NOMO-1 (cell line): ENCODE results near the gene METTL1.

Experiments used
- DNase-seq, 2 experiments: peaks; one replicate each; lab custom pipeline; 2025; ENCODE audit not compliant: unreplicated experiment in 2 of 2; lab: John Stamatoyannopoulos, UW

METTL1 gene

DNA sequence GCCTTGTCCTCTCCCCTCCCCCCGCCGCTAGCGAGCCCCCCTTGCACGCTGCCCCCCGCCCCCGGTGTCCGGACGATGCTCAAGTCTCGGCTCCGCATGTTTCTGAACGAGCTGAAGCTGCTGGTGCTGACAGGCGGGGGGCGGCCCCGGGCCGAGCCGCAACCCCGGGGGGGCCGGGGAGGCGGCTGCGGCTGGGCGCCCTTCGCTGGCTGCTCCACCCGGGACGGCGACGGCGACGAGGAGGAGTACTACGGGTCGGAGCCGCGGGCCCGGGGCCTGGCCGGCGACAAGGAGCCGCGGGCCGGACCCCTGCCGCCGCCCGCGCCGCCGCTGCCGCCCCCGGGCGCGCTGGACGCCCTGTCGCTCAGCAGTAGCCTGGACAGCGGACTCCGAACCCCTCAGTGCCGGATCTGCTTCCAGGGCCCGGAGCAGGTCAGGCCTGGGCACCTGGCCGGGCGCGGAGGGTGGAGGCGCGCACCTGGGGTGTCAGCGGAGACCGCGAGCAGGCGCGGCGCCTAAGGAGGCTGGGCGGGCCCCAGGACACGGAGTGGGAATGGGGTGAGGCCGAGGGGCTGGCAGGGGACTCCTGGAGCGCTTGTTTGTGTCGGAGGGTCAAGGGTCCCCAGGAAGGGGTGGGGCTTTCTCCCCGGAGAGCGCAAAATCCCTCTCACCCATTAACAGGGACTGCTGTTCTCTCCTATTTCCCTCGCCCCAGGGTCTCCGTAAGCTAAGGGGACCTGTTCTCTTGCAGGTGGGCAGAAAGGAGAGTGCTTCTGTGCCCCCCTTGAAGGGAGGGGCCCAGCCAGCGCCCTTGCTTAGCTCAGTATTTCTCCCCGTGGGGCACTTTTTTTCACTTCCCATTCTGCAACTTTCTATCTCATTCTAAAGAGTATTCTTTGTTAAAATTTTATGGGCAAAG lies 16.2 kb downstream of the METTL1 start:
- peak in 1 of 2 experiments; percentile 58 for DNase-seq

DNA sequence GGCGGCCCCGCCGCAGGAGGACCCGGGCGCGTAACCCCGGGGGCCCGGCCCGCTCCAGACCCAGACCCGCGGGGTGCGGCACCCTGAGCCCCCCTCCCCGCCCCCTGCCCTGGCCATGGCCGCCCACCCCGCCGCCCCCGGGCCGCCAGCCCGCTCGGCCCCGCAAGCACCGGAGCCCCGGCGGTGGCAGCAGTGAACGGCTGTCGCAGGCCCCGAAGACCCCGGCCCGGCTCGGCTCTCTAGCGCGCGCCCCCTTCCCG lies 16.8 kb downstream of the METTL1 start:
- no peak for DNase-seq

DNA sequence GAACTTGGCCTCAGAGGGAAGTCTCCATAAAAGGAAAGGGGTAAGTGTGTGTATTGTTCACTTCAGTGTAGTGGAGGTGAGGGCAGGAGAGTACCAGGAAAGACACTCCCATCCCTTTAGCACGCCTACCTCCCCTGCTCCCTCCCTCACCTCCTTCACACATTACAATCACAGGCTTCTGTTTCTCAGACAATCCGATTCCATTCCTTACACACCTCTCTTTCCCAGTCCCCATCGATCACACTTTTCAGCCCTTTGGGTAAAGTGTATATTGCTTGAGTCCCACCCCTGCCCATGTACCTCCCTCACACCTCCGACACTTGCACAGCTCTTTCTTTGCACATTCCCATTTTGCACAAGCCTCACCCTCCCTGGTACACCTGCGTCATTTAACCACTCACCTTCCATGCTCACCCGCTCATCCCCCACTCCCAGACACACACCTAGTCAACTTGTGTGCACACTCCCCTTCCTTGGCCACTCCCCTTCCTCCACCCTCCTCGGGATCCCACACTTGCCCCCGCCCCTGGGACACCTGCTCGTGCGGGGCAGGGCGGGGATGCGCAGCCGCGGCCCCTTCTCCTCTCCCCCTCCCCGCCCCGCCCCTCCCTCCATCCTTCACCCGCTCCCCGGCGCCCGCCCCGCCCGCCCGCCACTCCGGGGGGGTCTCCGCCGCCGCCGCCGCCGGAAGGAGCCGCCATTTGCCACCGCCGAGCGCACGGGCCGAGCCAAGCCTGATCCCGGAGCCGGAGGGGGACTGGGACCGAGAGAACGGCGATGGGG lies 17.3 kb downstream of the METTL1 start, which contains the start of gene MARCHF9:
Gene MARCHF9 (plus strand): TSS at position 693 of the 783 bp plus-strand sequence. CDS start 426 bp downstream, outside the sequence.
- DNase-seq: peak; percentile 36 to 57

DNA sequence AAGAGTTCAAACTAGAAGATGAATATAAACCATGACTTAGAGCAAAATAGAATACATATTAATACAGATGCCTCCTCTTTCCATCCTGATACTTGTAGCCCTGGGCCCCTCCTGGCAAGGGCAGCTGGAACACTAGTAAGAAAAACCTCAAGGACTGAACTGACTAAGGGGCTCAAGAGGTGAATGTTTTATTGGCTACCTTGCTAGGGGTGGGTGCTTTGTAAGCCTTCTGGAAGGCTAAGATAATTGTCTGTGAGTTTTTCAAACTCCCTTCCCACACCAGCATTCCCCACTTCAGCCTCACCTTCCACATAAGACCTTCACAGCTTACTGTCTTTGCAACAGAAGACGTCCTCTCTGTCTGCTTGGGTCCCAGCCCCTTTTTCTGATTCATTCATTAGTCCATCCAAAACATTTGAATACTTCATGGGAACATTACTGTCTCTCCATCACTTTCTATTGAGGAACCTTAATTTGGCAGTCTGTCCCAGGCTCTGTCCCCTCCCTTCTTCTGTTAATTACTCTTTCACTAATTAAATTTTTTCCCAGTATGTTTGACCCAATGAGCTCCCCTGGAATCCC lies 18.1 kb downstream of the METTL1 start:
- DNase-seq: no peak

DNA sequence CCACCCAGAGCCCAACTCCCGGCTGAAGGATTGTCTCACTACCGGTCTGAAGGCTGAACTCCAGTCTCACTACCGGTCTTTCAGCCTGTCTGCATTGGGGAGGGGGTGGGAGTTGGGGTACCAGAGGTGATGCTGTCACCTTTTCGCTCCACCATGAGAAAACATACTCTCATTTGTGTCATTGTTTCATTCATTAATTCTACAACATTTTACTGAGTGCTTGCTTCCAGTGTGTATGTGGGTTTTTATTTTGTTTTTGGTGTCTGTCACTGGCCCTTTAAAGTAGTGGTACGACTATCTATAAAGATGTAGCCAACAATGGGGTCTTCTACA lies 19.3 kb downstream of the METTL1 start:
- DNase-seq: no peak

DNA sequence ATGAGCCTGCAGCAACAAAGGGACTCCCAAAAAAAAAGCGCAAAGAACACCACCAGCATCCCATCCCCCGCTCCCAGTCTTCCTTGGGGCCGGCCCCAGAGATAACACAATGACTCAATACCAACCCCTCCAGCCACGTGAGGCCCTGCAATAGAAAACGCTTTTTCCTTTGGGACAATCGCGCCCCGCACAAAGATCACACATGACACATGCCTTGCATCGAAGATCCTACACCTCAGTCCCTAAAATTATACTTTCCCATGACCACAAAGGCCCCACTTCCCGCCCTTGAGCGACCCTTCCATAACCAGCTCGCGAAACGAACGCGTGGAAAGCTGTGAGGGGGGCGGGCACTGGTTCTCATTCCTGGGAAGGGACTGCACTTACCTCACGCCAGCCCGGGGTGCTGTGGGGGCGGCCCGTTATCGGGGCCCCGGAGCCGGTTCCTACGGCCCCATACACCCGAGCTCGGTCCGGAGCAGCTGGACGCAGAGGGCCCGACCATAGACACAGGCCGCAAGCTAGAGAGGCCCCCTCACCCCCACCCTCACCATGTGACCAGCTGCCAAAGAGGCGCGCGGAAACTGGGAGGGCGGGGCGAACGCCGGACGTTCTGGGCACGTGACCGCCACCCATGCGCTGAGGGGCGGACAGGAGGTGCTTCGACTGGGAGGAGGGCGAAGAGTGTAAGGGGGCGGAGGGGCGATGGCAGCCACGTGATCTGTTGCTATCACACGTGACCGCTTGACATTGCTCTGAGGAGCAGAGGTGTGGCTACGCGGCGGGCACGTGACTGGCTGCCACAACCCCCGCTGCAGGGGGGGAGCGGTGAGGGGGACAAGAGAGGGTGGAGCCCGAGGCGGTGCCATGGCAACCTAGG lies 19.9 kb downstream of the METTL1 start, which contains the start of gene CDK4:
Gene CDK4 (minus strand): TSS at position 523 of the 880 bp plus-strand sequence. CDS start 593 bp downstream, outside the sequence.
- peak; percentile 99 for DNase-seq

DNA sequence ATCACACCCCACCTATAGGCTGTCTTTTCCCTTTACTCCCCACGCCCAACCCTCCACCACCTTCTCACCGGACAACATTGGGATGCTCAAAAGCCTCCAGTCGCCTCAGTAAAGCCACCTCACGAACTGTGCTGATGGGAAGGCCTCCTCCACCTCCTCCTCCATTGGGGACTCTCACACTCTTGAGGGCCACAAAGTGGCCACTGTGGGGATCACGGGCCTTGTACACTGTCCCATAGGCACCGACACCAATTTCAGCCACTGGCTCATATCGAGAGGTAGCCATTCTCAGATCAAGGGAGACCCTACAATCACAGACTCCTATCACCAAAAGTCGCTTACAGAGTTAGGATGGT lies 20.5 kb downstream of the METTL1 start:
- no peak for DNase-seq

DNA sequence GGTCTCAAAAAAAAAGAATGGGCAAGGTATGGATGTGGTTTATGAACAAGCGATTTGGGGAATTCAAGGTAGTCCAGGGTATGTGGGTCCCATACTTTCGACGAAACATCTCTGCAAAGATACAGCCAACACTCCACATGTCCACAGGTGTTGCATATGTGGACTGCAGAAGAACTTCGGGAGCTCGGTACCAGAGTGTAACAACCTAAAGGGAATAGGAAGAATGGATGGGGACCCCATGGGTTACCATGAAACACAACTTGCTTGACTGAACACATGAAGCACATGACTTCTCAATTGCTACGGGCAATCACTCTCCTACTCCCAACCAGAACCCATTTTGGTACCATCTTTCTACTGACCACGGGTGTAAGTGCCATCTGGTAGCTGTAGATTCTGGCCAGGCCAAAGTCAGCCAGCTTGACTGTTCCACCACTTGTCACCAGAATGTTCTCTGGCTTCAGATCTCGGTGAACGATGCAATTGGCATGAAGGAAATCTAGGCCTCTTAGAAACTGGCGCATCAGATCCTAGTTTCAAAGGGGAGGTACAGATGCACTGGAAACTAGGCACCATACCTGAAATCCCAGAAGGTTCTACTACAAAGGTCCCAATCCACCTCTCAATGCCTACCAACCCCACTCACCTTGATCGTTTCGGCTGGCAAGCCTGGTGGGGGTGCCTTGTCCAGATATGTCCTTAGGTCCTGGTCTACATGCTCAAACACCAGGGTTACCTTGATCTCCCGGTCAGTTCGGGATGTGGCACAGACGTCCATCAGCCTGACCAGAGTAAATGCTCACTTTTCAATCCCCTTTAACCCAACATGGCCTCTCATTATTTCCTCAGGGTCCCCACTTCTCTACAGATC lies 21.1 kb downstream of the METTL1 start:
- DNase-seq: no peak

DNA sequence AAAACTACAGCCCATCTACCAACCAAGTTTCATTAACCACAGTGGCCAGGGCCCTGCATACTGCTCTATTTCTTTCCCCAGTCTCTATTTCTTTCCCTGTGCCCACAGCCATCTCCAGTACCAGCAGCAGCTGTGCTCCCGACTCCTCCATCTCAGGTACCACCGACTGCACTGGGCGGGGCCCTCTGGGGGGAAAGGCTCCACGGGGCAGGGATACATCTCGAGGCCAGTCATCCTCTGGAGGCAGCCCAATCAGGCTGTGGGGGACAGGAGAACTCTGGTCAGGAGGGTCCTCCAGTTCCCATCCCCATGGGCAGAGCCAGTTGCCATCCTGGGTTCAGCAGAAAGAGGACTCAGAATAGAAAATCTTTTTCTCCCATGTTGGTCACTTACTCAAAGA lies 22.8 kb downstream of the METTL1 start:
- DNase-seq: no peak

DNA sequence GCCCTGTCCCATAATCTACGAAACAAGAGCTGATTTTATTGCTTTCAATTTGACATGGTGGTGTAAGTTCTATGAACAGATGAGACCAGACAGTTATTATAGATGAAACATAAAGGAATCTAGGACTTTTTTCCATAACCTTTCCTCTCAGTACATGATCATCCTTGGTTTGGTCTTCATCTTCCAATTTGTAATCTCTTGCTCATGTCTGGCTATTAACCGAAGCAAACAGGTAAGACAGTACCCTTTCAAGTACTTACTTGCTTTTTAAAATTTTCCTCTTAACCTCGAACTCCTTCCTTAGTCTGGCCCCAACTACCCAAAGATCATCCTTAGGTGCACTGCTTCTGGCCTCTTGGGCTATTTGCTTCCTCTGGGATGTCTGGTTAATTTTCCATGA lies 25.9 kb downstream of the METTL1 start:
- DNase-seq: no peak

DNA sequence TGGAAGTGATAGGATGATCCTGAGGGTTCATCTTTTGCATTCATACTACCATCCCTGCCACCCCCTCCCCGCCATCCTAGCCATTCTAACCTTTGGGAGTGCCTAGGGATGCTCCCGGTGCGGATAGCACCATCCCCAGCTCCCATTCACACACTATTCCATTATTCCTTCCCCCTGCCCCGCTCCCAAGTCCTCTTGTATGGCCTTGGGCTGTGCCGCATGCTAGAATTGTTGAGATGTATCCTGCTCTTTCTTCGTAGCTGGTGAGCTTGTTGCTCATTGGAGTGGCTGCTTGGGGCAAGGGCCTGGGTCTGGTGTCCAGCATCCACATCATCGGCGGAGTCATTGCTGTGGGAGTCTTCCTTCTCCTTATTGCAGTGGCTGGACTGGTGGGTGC lies 26.4 kb downstream of the METTL1 start:
- DNase-seq: no peak

DNA sequence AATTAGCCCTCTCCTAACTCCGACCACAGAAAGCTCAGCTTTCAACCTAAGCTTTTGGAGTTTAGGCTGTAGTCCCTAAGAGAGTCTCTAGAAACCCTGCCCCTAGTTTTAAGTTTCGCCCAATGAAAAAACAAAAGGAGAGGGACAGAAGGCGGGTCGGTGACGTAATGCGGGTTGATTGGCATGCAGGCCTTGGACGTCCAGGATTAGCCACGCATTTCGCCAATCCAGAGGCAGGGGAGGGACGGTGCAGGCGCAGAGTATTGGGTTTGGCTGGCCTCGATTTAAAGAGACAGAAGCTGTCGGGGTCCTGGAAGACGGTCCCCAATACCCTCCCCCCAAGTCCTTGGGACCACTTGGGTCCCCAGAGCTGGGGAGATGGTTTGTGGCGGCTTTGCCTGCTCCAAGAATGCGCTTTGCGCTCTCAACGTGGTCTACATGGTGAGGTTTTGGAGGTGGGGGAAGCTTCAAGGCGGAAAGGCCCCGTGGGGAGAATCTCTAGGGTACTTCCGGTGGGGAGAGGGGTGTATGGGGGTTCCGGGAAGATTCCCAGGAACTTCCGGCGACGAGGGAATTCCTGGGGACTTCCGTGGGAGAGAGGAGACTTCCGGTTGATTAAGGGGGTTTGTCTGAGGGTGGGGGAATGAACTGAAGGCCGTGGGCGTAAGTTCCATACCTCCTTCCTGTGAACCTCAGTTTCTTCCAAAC lies 27.0 kb downstream of the METTL1 start, which contains the start of gene TSPAN31:
Gene TSPAN31 (plus strand): TSS at position 263 of the 708 bp plus-strand sequence. CDS start 116 bp downstream, at position 379.
- DNase-seq: peak; percentile 98

DNA sequence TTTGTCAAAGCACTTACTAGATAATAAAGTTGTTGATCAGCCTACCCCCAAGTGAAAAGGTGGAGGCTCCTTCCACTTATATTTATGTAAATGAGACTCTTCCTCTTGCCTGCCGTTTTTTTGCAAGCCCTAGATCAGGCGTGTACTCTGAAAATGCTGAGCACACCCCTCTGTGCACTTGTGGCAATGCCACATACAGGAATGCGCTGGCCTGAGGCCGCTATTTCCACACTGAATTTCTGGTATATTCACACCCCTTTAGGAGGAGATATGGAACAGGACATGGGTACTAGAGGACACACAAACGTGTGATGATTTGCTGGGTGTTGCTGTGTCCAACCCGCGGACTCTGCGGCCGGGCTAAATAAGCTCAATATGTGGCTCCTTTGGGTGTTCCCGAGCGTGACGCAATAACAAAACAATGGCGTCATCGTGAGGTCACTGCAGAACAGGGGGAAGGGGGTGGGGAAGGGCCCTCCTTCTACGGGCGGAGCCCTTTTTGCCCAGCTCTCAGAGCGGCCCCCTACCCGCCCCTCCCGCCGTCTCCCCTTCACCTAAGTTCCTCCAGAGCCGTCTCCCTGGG lies 27.6 kb downstream of the METTL1 start:
- peak; percentile 45 to 57 for DNase-seq

DNA sequence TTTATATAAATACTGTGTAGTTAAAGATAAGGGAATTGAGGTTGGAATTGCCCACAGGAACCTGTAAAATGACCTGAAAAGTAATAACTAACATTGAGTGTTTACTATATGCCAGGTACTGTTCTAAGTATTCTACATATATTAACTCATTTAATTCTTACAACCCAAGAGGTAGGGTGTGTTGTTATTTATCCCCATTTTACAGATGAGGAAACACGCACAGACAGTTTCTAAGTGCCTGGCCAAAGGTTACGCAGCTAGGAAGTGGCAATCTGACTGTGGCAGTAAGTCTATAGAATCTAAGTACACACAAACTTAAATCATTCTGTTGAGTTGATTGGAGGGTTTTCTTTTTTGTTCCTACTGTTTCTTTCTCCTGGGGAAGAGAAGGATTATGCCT lies 28.1 kb downstream of the METTL1 start:
- no peak for DNase-seq

DNA sequence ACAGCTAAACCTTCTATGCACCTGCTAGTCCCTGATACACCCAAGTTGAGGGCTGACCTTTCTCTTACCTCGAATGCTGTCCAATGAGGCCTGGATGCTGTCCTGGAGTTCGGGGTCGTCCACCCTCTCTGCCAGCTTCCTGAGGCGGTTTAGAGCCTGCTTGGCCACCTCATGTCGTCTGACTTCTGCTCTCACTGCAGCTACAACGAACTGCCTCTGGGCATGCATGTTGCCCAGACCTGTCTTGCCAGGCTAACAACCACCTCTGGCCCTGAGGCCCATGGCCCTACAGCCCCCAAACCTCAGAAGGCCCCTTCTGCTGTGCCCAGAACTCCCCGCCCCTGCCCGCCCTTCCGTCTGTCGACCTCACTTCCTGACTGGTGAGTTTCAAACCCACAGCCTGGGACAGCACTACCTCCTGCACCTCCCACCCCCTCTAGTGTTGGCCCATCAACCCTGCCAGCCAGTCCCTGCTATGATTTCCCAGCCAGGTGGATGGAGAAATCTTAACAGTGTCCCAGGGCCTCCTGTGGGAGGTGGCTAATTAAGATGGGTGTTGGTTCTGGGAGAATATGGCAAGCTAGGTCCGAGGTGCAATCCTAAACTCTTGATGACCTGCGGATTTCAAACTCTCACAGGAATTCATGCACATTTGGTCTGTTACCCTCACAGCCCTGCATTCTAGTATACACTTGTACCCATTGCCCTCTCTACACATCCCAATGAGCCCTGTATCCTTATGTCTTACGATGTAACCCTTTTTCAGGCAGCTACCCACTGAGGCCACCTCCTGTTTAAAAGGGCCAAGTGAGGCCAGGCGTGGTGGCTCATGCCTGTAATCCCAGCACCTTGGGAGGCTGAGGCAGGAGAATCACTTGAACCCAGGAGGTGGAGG lies 29.8 kb downstream of the METTL1 start:
- DNase-seq: peak; percentile 60 to 84

DNA sequence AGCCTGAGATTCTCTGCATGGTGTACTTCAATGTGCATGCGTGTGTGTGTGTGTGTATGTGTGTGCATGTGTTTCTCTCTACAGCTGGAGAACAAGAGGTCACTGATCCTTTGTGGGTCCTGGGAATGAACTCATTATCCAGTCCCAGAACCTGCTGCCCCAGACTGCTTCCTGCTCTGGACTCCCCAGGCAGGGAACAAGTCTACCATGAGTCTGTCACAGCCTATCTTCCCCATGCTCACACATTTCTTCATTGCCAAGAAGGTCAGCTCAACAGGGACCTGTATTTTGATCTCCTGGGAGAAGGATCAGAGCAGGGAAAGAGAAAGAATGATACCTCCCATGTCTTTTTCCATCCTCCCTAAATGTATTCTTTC lies 30.5 kb downstream of the METTL1 start:
- DNase-seq: no peak

DNA sequence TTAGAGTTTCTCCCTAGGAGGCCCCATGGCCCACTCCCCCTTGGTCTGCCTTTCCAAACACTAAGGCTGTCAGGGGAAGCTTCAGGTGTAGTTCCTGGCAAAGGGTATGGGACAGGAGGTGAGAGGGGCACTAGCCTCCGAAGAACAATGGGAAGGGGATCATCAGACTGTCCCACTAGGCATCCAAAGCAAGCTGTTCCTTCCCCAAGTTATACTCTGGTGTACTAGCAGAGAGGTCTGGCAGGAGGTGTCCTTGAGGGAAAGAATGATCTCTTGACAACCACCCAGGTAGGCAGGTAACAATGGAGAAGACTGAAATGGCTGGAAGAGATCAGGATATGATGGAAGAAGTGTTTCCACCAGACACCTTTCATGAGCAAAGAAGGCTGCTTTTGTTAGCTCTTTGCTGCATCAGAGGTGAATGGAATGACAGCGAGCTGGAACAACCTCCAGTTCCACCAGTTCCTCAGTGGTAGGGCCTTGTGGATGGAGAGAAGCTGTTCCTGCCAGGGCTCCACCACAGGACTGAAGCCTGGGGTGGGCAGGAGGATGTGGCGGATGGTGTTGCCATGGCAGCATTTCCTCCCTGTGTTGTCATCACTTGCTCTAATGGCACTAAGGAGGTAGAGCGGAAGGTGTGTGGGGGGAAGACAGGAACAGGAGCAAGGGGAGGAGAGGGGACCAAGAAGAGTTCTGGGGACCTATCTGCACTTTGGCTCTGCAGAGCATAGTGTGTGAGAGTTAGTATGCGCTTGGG lies 31.1 kb downstream of the METTL1 start:
- DNase-seq: peak; percentile 28 to 31
